ENCODE results near the gene APOA4.

DNA sequence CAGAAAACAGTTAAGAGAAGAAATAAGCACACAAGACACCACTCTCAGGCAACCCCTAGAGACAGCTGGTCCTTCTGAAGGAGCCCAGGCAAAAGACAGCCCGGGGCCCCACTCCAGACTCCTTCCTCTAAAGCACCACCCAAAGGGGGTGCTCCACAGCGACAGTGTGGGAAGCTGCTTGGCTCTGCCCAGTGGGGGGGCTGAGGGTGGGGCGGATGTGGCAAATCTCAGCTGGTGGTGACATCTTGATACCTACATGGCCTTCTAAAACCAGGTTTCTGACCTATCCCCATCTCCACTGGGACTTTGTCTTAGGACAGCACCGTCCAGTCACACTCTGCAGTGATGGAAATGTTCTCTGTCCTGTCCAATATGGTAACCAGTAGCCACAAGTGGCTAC lies 24.5 kb upstream of the APOA4 start:
- TF ChIP-seq POLR2A (IDR thresholded peaks at IDR 0.05) (no peak), CTCF (IDR thresholded peaks at IDR 0.05) (no peak)

Data from uterus (tissue), 2 donors.